ENCODE data around the gene MRPL42. TPM values are rescaled to one million over a fixed set of nuclear protein-coding genes. Genes with fewer than 3 reads are reported as not detected.
A peak's percentile ranks its signal among the peaks of the same experiment; 100 is the strongest.

The MRPL42 gene
- total RNA-seq, 1 donor from 2014 or later: 287 TPM

DNA sequence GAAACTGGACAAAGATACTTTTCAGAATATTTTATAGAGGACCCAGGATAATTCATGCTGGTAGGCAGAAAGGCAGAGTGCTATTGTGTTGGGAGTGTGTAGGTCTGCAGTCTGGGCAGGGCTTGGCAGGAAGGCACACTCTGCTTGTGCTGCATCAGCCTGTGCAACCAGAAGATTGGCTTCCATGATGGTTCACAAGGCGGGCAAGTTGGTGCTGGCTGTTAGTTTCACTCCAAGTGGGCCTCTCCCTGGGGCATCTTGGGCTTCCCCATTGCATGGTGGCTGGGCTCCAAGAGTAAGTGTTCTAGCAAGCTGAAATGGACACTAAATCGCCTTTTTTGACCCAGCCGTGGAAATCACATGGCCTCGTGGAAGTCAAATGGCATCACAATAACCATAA lies 23.7 kb upstream of the MRPL42 start:
- Histone ChIP-seq H2AFZ (replicated peaks) (no peak overlapping the region), H3K4me3 (no peak overlapping the region), H3K36me3 (no peaks in the 10 kb centered on the region), H3K9me3 (ENCODE audit: low read depth) (no peaks in the 10 kb centered on the region), H3K4me2 (peak overlapping the region; percentile 78), H3K27me3 (no peaks in the 10 kb centered on the region), H3K27ac (no peak overlapping the region), H4K20me1 (ENCODE audit: low read depth) (peaks cover 28% of the 10 kb centered on the region), H3F3A (ENCODE audit: low read depth) (peaks cover 7% of the 10 kb centered on the region), H3K9ac (no peak overlapping the region), H3K4me1 (peaks cover 23% of the 10 kb centered on the region), H3K79me2 (ENCODE audit: low read depth) (peaks cover 49% of the 10 kb centered on the region)
- Mint-ChIP-seq H3K36me3 (peaks cover 4% of the 10 kb centered on the region), H3K4me3 (peak overlapping the region; percentile 99), H3K27ac (no peak overlapping the region), H3K9me3 (no peaks in the 10 kb centered on the region), H3K4me1 (peaks cover 27% of the 10 kb centered on the region), H3K27me3 (ENCODE audit: insufficient read depth, low read depth) (no peaks in the 10 kb centered on the region)
- no peak for DNase-seq (ENCODE audit: low spot score)
- TF ChIP-seq EZH2phosphoT487 (IDR thresholded peaks at IDR 0.05): no peak
- TF ChIP-seq, protein P1, sequence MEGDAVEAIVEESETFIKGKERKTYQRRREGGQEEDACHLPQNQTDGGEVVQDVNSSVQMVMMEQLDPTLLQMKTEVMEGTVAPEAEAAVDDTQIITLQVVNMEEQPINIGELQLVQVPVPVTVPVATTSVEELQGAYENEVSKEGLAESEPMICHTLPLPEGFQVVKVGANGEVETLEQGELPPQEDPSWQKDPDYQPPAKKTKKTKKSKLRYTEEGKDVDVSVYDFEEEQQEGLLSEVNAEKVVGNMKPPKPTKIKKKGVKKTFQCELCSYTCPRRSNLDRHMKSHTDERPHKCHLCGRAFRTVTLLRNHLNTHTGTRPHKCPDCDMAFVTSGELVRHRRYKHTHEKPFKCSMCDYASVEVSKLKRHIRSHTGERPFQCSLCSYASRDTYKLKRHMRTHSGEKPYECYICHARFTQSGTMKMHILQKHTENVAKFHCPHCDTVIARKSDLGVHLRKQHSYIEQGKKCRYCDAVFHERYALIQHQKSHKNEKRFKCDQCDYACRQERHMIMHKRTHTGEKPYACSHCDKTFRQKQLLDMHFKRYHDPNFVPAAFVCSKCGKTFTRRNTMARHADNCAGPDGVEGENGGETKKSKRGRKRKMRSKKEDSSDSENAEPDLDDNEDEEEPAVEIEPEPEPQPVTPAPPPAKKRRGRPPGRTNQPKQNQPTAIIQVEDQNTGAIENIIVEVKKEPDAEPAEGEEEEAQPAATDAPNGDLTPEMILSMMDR (IDR thresholded peaks at IDR 0.05): no peak
- TF ChIP-seq EZH2 (IDR thresholded peaks at IDR 0.05): no peak

DNA sequence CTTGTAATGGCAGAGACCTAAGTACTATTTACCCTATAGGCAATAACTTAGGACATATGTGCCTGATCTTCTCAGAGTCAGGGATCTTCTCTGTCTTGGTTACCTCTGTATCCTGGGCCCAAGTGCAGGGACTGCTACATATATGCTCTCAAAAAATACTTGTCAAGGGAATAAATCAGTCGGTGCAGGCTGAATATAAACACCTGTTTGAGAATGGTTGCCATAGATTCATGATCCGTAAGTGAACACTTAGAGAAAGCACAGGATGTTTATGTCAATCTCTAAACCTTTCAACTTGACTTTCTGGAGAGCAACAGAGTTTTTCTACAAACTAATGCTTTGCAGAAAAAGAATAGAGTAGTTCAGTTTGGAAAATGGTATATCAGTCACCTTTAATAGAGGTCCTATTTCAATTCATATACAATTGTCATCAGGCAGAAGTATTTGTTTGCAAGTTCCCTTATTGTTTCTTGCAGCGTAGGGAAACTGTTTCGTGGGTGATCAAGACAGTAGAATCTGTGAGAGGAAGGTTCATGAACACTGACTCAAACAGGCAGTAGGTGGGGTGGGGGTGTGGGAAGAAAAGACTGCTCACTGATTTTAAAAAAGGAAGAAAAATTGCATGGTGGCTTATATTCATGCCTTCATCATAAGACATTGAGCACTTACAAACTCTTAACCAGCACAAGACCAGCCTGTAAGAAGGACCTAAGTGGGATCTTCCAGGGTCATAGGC lies 19.6 kb upstream of the MRPL42 start:
- no peak overlapping the region for H3K9ac ChIP-seq
- H3K4me1 ChIP-seq: peaks cover 6% of the 10 kb centered on the region
- no peak overlapping the region for H3K4me2 ChIP-seq
- H3F3A ChIP-seq (ENCODE audit: low read depth): peaks cover under 1% of the 10 kb centered on the region
- H3K9me3 ChIP-seq (ENCODE audit: low read depth): no peaks in the 10 kb centered on the region
- TF ChIP-seq EZH2phosphoT487 (IDR thresholded peaks at IDR 0.05): no peak
- no peak for TF ChIP-seq EZH2 (IDR thresholded peaks at IDR 0.05)
- TF ChIP-seq, protein P1 (IDR thresholded peaks at IDR 0.05): no peak
- DNase-seq (ENCODE audit: low spot score): no peak
- H3K27me3 Mint-ChIP-seq (ENCODE audit: insufficient read depth, low read depth): peaks cover 3% of the 10 kb centered on the region
- H3K27ac Mint-ChIP-seq: no peak overlapping the region
- no peak overlapping the region for H3K27ac ChIP-seq
- H3K9me3 Mint-ChIP-seq: no peaks in the 10 kb centered on the region
- H3K4me1 Mint-ChIP-seq: peaks cover 8% of the 10 kb centered on the region
- H3K36me3 Mint-ChIP-seq: no peaks in the 10 kb centered on the region
- H3K79me2 ChIP-seq (ENCODE audit: low read depth): peaks cover 13% of the 10 kb centered on the region
- no peaks in the 10 kb centered on the region for H4K20me1 ChIP-seq (ENCODE audit: low read depth)
- no peaks in the 10 kb centered on the region for H3K27me3 ChIP-seq
- no peaks in the 10 kb centered on the region for H3K36me3 ChIP-seq
- no peak overlapping the region for H2AFZ ChIP-seq (replicated peaks)
- no peak overlapping the region for H3K4me3 ChIP-seq
- H3K4me3 Mint-ChIP-seq: no peak overlapping the region

DNA sequence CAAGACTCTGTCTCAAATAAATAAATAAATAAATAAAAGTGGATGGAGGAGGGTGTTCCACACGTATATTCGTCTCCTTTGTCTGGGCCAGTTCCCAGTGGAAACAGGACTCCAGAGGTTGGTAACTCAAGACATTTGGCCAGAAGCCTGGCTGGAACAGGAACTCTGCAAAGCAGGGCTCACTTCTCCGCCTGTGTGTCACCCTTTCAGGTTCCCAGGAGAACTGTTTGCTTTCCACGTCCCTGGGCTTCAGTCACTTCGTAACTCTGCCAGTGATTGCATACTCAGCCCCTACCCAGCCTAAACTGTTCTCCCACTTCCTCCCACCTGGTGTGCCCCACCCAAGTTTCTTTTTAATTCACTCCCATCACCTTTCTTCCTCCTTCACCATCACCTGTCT lies 18.5 kb upstream of the MRPL42 start:
- no peaks in the 10 kb centered on the region for H3K9me3 ChIP-seq (ENCODE audit: low read depth)
- H4K20me1 ChIP-seq (ENCODE audit: low read depth): no peaks in the 10 kb centered on the region
- H3K4me1 ChIP-seq: no peaks in the 10 kb centered on the region
- H3F3A ChIP-seq (ENCODE audit: low read depth): no peaks in the 10 kb centered on the region
- Mint-ChIP-seq H3K27me3 (ENCODE audit: insufficient read depth, low read depth) (peaks cover 3% of the 10 kb centered on the region), H3K4me1 (no peaks in the 10 kb centered on the region), H3K9me3 (no peaks in the 10 kb centered on the region), H3K4me3 (no peak overlapping the region), H3K36me3 (no peaks in the 10 kb centered on the region), H3K27ac (no peak overlapping the region)
- H3K4me3 ChIP-seq: no peak overlapping the region
- peaks cover 2% of the 10 kb centered on the region for H3K79me2 ChIP-seq (ENCODE audit: low read depth)
- H3K9ac ChIP-seq: no peak overlapping the region
- H3K27ac ChIP-seq: no peak overlapping the region
- TF ChIP-seq EZH2 (IDR thresholded peaks at IDR 0.05) (no peak), EZH2phosphoT487 (IDR thresholded peaks at IDR 0.05) (no peak)
- TF ChIP-seq, protein P1 (IDR thresholded peaks at IDR 0.05): no peak
- H3K27me3 ChIP-seq: no peaks in the 10 kb centered on the region
- H3K36me3 ChIP-seq: no peaks in the 10 kb centered on the region
- DNase-seq (ENCODE audit: low spot score): no peak
- no peak overlapping the region for H2AFZ ChIP-seq (replicated peaks)
- H3K4me2 ChIP-seq: no peak overlapping the region

Data from neural progenitor cell (in vitro differentiated cells).